K562 (cell line): ENCODE results near the gene PLXNB1. TPM values are rescaled to one million over a fixed set of nuclear protein-coding genes. Genes with fewer than 3 reads are reported as not detected.
A peak's percentile ranks its signal among the peaks of the same experiment; 100 is the strongest.
"Not testable (repeated sequence)": the region's sequence is repeated elsewhere in the genome, so short reads cannot be mapped to it uniquely, and the experiment has no call there.

ENCODE experiments used
- ATAC-seq: fragments of 200-7000 bp; cut with Tn5 transposase; 3 replicates; pipeline ENCODE4 v1.9.1; 2020; ENCODE audit warnings: moderate library complexity
- BruUV-seq: library from RNA; stranded (reverse); fragments of 400-500 nt; replicated peaks from 2 replicates; lab custom pipeline; 2021; lab: Mats Ljungman, UMichigan
- CTCF ChIA-PET: fragments of 300-600 bp; formaldehyde crosslinking; extraction: SDS; loops from one replicate; lab custom pipeline; 2021; ENCODE audit warnings: low intra/inter-chr PET ratio; lab: Yijun Ruan, JAX
- POLR2A ChIA-PET: fragments of 300-600, 350-650 bp; sonication (Branson Sonifier 250); formaldehyde crosslinking; extraction: SDS; loops from one replicate; lab custom pipeline; 2021; ENCODE audit warnings: antibody characterized with exemption, inconsistent platforms; lab: Yijun Ruan, JAX
- DNase-seq, 4 experiments: peaks; one replicate each; pipeline versions ENCODE4 v3.0.0 to v3.0.0-alpha.2; 2011 to 2018; ENCODE audit warnings: low spot score in 3 of 4, mixed read lengths in 3 of 4; ENCODE audit errors: extremely low read depth in 1 of 4
- FAIRE-seq: peaks from 2 replicates; lab custom pipeline; 2011; peaks lifted over from hg19 to GRCh38; lab: Jason Lieb, UNC
- H2AFZ ChIP-seq: 2 replicates; pipeline ENCODE4 v1.6.0; 2011; ENCODE audit warnings: low read depth, low read length, control low read depth, inconsistent platforms
- H3K27ac ChIP-seq: fragments of 200-600 bp; 3 replicates; pipeline ENCODE4 v1.8.0; 2011; ENCODE audit warnings: low read depth, mild to moderate bottlenecking, control low read depth, inconsistent platforms, low read length, moderate library complexity, mixed read lengths; ENCODE audit errors: extremely low read depth
- H3K27me3 ChIP-seq, 2 experiments: fragments of 300-600 bp in 1 of 2; 2 replicates in 1 of 2; 3 replicates in 1 of 2; pipeline versions ENCODE4 v1.6.0 to v1.8.0; 2011; ENCODE audit warnings: inconsistent platforms in 2 of 2, low read length in 2 of 2, mild to moderate bottlenecking in 1 of 2, mixed read lengths in 1 of 2, moderate library complexity in 1 of 2; ENCODE audit not compliant: control insufficient read depth in 2 of 2, insufficient read depth in 2 of 2
- H3K36me3 ChIP-seq: fragments of 300-600 bp; 3 replicates; pipeline ENCODE4 v1.8.0; 2011; ENCODE audit warnings: mild to moderate bottlenecking, low read length, inconsistent platforms; ENCODE audit not compliant: control insufficient read depth, insufficient read depth
- H3K4me1 ChIP-seq, 2 experiments: fragments of 200-600 bp in 1 of 2; replicated peaks in 1 of 2; 2 replicates in 1 of 2; 3 replicates in 1 of 2; pipeline versions ENCODE4 v1.5.1 to v1.8.0; 2011; ENCODE audit warnings: inconsistent platforms in 2 of 2, low read length in 2 of 2, mild to moderate bottlenecking in 1 of 2, mixed read lengths in 1 of 2, moderate library complexity in 1 of 2; ENCODE audit not compliant: control insufficient read depth in 2 of 2, insufficient read depth in 2 of 2
- H3K4me2 ChIP-seq: 2 replicates; pipeline ENCODE4 v1.6.1; 2011; ENCODE audit warnings: low read length, control low read depth, inconsistent platforms, mixed read lengths; ENCODE audit not compliant: insufficient read depth
- H3K4me3 ChIP-seq: fragments of 200-600 bp; sonication (generic), shearing (Covaris generic); 2 replicates; pipeline ENCODE4 v1.5.1; 2016; ENCODE audit warnings: control low read depth, inconsistent platforms
- H3K79me2 ChIP-seq: fragments of 200-600 bp; 3 replicates; pipeline ENCODE4 v1.8.0; 2011; ENCODE audit warnings: low read length, inconsistent platforms; ENCODE audit not compliant: control insufficient read depth, insufficient read depth
- H3K9ac ChIP-seq, 2 experiments: 2 replicates each; pipeline versions ENCODE4 v1.6.0 to v1.6.1; 2011; ENCODE audit warnings: low read depth in 2 of 2, low read length in 2 of 2, control low read depth in 1 of 2, inconsistent platforms in 1 of 2, mild to moderate bottlenecking in 1 of 2, mixed read lengths in 1 of 2; ENCODE audit not compliant: insufficient read depth in 1 of 2
- H3K9me1 ChIP-seq: one replicate; pipeline ENCODE4 v1.6.0; 2011; ENCODE audit warnings: inconsistent platforms, mild to moderate bottlenecking, low read length, moderate library complexity; ENCODE audit not compliant: control insufficient read depth, insufficient read depth
- H3K9me3 ChIP-seq: replicated peaks from 2 replicates; pipeline ENCODE4 v1.5.1; 2011; ENCODE audit warnings: low read depth, low read length, inconsistent platforms; ENCODE audit not compliant: control insufficient read depth, insufficient read depth
- H4K20me1 ChIP-seq: replicated peaks from 2 replicates; pipeline ENCODE4 v1.6.1; 2011; ENCODE audit warnings: low read length, inconsistent platforms, mixed read lengths; ENCODE audit not compliant: control insufficient read depth, insufficient read depth
- CBX5 ChIP-seq: IDR thresholded peaks from 2 replicates; pipeline ENCODE4 v1.6.1; 2014; ENCODE audit warnings: low read depth, borderline replicate concordance
- POLR2G ChIP-seq: fragments of 200-400 bp; formaldehyde crosslinking; IDR thresholded peaks from 2 replicates; pipeline ENCODE4 v1.6.1; 2017; ENCODE audit warnings: low read depth, mild to moderate bottlenecking, antibody characterized with exemption, low read length, moderate library complexity
- ZBTB33 ChIP-seq: sonication (generic); formaldehyde crosslinking; IDR thresholded peaks from 2 replicates; pipeline ENCODE4 v1.8.1; 2023; ENCODE audit warnings: mild to moderate bottlenecking, missing genetic modification reagents
- whole genome bisulfite sequencing: fragments of 100-300 bp; shearing (Covaris generic); methylation state at CpG from one replicate; pipeline ENCODE4 v1.1.6; 2016; ENCODE audit warnings: low coverage, mixed read lengths; ENCODE audit not compliant: insufficient coverage; ENCODE audit errors: missing lambda C conversion rate; 5-methylcytosine and 5-hydroxymethylcytosine counted together
- in situ Hi-C: fragments of 300-500 bp; cut with MboI; formaldehyde crosslinking; loops from 4 replicates; pipeline ENCODE4 v1.15.0; 2018; ENCODE audit warnings: inconsistent platforms, mixed read lengths
- intact Hi-C: fragments of 100-400 bp; cut with micrococcal nuclease; formaldehyde crosslinking; loops from 2 replicates; pipeline ENCODE4 v1.14.2; 2022
- polyA plus RNA-seq, 8 experiments: library from polyadenylated mRNA; depleted of rRNA in 4 of 8; stranded (reverse) in 5 of 8; unstranded in 3 of 8; fragments of >200 nt; fragmentation: Nextera tagmentation in 2 of 8; fragmentation: Illumina TruSeq in 1 of 8; extraction: Ambion mirVana in 2 of 8; extraction: Trizol in 1 of 8; gene quantifications; 2 replicates each; pipeline versions ENCODE4 v1.2.1 to v1.2.3, GENCODE V29; 2011 to 2014; ENCODE audit warnings: inconsistent platforms in 1 of 8, missing spikeins in 1 of 8
- total RNA-seq, 7 experiments: library from RNA; depleted of rRNA in 6 of 7; stranded (reverse); fragments of >200 nt in 6 of 7; fragmentation: Illumina TruSeq in 2 of 7; extraction: Trizol in 2 of 7; gene quantifications; 2 replicates each; pipeline versions ENCODE4 v1.2.1 to v1.2.3, GENCODE V29; 2011 to 2021; ENCODE audit warnings: low replicate concordance in 1 of 7
- TF ChIP-seq, protein P1 (sequence below): fragments of 250-450 bp; sonication (Bioruptor Pico); IDR thresholded peaks from 2 replicates; pipeline ENCODE4 v1.8.0; 2021; ENCODE audit warnings: mild to moderate bottlenecking, moderate library complexity

Gene PLXNB1
- total and polyA plus RNA-seq, 9 of the 15 experiments (the other 6 are each of a cell fraction or from before 2014, with no cell fraction given): 0.17 to 17.4 (median 6.0) TPM

GRCh38 chr3:48463703-48464102 lies 33.8 kb upstream of the PLXNB1 start:
- ChIA-PET CTCF (no interaction called here), POLR2A (no interaction called here)
- TF ChIP-seq CBX5: no peak
- peak; percentile 50; the same call in 1 of the 2 replicates for TF ChIP-seq POLR2G
- TF ChIP-seq, protein P1, sequence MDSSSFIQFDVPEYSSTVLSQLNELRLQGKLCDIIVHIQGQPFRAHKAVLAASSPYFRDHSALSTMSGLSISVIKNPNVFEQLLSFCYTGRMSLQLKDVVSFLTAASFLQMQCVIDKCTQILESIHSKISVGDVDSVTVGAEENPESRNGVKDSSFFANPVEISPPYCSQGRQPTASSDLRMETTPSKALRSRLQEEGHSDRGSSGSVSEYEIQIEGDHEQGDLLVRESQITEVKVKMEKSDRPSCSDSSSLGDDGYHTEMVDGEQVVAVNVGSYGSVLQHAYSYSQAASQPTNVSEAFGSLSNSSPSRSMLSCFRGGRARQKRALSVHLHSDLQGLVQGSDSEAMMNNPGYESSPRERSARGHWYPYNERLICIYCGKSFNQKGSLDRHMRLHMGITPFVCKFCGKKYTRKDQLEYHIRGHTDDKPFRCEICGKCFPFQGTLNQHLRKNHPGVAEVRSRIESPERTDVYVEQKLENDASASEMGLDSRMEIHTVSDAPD (CRISPR knock-in tag): no peak
- 0 out of 2 replicates have a peak, but pooled peaks have one; percentile 17 for TF ChIP-seq ZBTB33
- H3K9me3 ChIP-seq: no peaks in the 10 kb centered on the region
- no TSS peak for BruUV-seq
- H3K4me1 ChIP-seq: peaks cover 6 to 32% of the 10 kb centered on the region in 2 experiments
- ATAC-seq (no peak), DNase-seq (no peak), FAIRE-seq (no peak)
- in situ Hi-C loops (no loop called here), intact Hi-C loops (no loop called here)
- WGBS: 84% methylated on average over 5 of the region's 9 CpGs
- H4K20me1 ChIP-seq: no peaks in the 10 kb centered on the region; the same call in 1 of the 2 replicates
- no peak overlapping the region for H3K27ac ChIP-seq
- H3K27me3 ChIP-seq: no peaks in the 10 kb centered on the region
- peaks cover 53% of the 10 kb centered on the region for H3K36me3 ChIP-seq
- H3K4me3 ChIP-seq: no peak overlapping the region
- no peak overlapping the region for H3K4me2 ChIP-seq
- no peak overlapping the region; a peak in 1 of 4 replicates for H3K9ac ChIP-seq
- H3K79me2 ChIP-seq: no peaks in the 10 kb centered on the region; the same call in 1 of the 3 replicates
- no peaks in the 10 kb centered on the region for H3K9me1 ChIP-seq
- no peak overlapping the region for H2AFZ ChIP-seq

DNA sequence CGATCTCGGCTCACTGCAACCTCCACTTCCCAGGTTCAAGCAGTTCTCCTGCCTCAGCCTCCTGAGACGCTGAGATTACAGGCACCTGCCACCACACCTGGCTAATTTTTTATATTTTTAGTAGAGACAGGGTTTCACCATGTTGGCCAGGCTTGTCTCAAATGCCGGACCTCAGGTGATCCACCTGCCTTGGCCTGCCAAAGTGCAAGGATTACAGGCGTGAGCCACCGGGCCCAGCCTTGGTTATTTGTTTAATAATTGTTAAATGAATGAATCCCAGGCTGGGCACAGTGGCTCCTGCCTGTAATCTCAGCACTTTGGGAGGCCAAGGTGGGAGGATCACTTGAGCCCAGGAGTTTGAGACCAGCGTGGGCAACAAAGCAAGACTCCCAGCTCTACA lies 31.9 kb upstream of the PLXNB1 start:
- H3K9me3 ChIP-seq, H3K79me2 ChIP-seq, H3K4me2 ChIP-seq, intact Hi-C loops, H3K4me3 ChIP-seq, FAIRE-seq, H3K9me1 ChIP-seq, H3K27me3 ChIP-seq, BruUV-seq, H4K20me1 ChIP-seq, DNase-seq, in situ Hi-C loops, H2AFZ ChIP-seq, H3K27ac ChIP-seq, ATAC-seq, H3K9ac ChIP-seq: not testable (repeated sequence)
- peaks cover 48% of the 10 kb centered on the region for H3K36me3 ChIP-seq
- peaks cover 6 to 23% of the 10 kb centered on the region in 2 experiments for H3K4me1 ChIP-seq
- CTCF ChIA-PET: interaction anchor here (0.7 kb wide), 1 partner anchor 62 kb away, joined by 3 read pairs; no protein-coding TSS in a partner anchor
- POLR2A ChIA-PET: interaction anchor here (1.1 to 1.7 kb wide), 2 partner anchors 11 to 15 kb away, joined by 4 to 5 read pairs; partner anchors contain the start of gene ATRIP
- WGBS: 82% methylated on average over 6 of the region's 7 CpGs
